GM21825 (cell line): Measurements from ENCODE around the gene PDE10A.

Experiments
- ATAC-seq: cut with Tn5 transposase; IDR thresholded peaks from one replicate; pipeline ENCODE4 v1.9.1; 2021; ENCODE audit warnings: mild to moderate bottlenecking, moderate library complexity; ENCODE audit not compliant: unreplicated experiment

Gene PDE10A

DNA sequence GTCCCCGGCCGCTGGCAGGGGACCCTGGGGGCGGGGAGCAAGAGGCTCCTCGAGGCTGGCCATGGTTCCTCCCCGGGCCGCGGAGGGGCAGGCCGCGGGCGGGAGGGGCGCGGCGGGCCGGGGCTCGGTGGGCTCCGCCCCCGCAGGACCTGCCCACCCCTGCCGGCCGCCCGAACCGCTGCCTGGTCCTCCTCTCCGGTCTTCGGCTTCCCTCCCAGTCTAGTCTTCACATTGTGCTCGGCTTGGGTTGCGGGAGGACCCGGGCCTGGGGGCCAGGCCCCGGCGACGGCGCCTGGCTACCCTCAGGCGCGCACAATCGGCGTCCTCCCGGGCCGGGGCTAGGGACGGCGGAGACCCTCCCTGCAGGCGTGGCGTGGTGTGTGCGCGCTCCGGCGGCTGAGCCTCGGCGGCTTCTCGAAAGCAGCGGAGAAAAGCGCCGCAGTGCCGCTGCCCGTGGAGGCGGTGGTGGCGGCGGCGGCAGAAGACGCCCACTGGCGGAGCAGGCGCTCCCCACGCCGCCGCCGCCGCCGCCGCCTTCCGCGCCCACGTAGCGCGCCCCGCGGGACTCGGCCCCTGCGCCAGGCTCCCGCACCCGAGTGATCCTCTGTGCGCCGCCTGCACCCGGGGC lies at the start of gene PDE10A:
TSS of gene PDE10A (minus strand) at position 493 of the 628 bp plus-strand sequence. CDS start at position 63, 430 bp downstream.
- no peak for ATAC-seq

DNA sequence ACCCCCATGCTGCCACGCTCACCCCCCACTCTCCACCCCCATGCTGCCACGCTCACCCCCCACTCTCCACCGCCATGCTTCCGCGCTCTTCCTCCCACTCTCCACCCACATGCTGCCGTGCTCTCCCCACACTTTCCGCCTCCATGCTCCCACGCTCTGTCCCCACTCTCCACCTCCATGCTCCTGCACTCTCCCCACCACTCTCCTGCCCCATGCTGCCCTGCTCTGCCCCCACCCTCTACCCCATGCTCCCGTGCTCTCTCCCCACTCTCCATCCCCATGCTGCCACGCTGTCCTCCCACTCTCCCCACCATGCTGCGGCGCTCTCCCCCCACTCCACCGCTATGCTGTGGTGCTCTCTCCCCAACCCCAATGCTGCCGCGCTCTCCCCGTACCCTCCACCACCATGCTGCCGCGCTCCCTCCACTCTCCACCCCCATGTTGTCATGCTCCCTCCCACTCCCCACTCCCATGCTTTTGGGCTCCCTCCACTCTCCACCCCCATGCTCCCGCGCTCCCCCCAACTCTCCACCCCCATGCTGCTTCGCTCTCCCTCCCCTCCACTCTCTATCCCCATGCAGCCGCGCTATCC lies 46.0 kb upstream of the PDE10A start:
- ATAC-seq, result no peak

DNA sequence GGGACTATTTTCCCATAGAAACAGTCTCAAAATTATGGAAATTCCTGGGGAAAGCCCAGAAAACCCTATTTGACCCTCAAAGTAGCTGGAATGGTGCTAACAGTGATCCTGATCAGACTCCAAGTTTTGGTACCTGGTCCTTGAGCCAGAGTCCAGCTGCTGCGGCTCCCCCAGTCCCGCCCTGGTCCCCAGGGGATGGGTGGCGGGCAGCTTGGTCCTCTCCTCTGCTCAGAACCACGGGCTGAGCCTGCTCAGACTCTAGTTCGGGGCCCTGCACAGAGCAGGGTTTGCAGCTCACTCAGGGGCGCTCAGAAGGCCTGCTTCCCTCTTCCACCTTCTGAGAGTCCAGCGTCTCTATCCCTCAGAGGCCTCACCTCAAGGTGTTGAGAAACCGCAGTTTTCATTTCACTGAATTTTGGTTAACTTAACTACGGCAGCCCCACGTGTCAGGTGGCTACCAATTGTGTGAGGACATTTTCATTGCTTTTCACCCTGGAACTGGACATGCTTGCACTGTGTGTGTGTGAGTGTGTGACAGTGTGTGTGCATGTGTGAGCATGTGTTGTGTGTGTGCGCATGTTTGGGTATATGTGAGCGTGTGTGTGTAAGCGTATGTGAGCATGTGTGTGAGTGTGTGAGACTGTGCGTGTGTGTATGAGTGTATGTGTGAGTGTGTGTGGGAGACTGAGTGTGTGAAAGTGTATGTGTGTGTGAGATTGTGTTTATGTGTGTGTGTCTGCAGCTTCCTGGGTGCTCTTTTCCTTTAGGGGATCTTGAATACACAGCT lies 44.2 kb upstream of the PDE10A start:
- ATAC-seq, result no peak

DNA sequence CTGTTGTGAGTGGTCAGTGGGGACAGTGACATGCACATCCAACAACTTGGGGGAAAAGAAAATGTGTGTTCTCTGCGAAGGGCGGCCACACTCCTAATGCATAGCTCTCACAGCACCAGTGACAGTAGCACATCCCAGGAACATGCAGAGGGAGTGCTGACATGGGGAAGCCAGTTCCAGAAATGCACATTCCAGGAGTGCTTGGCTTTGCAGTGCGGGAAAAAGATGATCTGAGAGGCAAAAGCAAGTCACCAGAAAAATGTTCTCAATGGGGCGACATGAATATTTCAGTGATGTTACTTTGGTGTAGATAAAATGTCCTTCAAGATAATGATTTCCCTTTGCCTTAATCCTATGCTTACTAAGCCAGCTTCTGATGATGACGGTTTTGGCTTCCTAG lies 42.9 kb upstream of the PDE10A start:
- ATAC-seq, result no peak

DNA sequence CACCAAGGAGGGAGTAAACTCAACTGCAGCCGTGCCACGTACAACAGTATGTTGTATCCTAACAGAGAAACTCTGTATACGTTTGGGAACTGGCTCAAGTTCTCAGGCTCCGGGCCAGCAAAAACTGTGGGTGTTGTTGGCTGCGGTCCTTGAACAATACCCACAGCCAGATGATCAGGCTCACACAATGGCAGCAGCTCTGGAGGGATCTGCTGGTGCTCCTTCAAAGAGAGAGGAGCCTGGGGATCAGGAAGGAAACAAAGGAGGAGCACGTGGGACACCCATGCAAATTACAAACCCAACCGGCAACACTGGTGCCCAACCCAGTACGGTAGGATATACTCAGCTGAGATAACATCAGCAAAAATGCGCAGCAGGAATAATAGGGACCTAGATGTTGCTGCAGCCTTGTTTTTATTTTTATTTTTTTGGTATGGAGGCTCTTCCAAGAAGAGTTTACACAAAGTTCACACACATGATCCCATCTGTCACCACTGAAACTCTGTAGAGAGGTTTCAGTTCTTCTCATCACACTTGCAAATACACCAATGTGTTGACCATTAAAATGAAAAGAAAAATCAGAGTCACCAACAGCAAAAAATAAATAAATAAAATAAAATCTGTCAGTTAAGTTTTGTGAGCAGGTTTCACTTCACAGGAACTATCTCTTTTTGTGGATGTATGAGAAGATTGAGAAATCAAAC lies 41.2 kb upstream of the PDE10A start:
- no peak for ATAC-seq

DNA sequence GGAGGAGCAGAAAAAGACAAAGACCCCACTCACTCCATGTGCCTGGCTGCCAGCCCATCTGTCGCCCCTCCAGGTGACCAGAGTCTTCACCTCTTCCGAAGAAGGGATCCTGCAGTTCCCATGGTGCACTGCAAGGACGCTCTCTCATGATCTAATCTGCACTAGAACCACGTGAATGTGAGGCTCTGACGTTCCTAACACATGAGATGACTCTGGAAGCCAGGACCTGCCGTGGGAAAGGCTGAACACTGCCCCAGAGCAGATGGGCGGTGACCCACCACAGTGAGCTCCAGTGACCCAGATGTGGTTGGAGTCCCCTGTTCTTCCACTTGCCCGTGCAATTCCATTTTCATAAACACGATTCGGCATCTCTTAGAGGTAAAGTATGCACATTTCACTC lies 39.6 kb upstream of the PDE10A start:
- ATAC-seq, result no peak

DNA sequence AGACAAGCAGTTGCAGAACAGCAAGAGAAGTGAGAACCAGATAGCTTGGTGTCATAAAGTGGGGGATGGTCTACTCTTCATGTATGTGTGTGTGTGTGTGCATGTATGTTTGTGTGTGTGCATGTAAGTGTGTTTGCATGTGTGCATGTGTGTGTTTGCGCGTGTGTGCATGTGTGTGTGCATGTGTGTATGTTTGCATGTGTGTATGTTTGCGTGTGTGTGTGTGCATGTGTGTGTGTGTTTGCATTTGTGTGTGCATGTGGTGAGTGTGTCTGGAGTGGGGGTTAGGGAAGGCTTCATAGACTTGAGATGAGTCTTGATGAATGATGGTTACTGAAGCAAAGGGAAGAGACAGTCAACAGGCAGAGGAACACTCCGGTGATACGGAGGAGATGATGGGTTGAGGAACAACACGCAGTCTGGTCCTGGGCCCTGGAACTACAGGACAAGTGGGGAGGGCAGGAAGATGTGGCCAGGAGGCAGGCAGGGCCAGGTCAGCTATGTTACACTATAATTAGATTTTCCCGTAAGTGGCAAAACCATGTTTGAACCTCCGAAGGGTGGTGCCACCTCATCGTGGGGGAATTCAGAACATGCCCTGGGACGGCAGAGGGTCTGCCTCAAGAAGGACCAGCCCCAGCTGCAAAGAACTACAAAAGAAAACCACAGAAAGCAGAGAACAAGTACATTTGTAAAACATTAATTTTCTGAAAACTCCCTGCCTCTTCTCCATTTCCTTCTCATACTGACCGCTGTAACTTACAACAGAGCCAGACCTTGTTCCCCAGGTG lies 38.7 kb upstream of the PDE10A start:
- ATAC-seq, result no peak

DNA sequence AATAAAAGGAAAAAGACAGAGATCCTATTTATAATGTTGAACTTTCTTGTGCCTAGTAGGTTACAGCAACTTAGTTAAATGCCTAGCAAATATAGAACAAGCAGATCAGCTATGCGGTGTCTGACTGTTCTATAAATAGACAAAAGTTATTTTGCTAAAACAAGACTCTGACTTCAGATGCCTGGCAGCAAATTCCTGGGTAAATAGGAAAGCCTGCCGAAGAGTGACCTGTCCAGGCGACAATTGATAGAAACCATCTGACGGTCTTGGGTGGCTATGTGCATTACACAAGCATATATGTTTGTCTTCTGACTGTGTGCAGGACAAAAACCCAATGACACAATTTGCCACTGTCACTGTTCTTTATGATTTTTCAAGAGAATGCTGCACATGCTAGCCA lies 38.0 kb upstream of the PDE10A start:
- ATAC-seq, result no peak

DNA sequence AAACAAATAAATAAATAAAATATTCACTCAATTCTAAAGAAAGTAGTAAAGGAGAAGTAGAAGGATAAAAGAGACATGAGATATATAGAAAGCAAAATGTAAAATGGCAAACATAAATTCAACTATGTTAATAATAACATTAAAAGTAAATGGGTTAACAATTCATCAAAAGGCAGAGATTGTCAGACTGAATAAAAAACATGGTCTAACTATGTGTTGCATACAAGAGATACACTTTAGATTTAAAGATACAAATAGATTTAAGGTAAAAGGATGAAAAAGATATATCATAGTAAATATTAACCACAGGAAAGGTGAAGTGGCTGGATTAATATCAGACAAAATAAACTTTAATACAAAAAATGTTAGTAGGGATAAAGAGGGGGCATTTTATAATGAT lies 35.8 kb upstream of the PDE10A start:
- no peak for ATAC-seq

DNA sequence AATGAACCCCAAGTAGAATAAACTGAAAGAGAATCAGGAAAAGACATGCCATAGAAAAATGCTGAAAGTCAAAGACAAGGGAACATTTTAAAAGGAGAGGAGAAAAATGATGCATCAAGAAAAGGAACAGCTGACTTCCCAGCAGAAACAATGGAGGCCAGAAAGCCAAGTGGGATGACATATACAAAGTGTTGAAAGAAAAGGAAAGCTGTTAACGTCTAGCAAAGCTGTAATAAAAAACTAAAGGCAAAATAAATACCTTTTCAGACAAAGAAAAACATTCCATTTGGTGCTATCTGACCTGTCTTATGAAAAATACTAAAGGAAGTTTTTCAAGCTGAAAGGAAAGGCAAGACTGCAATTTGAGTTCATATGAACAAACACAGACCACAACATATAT lies 34.1 kb upstream of the PDE10A start:
- ATAC-seq, result no peak

DNA sequence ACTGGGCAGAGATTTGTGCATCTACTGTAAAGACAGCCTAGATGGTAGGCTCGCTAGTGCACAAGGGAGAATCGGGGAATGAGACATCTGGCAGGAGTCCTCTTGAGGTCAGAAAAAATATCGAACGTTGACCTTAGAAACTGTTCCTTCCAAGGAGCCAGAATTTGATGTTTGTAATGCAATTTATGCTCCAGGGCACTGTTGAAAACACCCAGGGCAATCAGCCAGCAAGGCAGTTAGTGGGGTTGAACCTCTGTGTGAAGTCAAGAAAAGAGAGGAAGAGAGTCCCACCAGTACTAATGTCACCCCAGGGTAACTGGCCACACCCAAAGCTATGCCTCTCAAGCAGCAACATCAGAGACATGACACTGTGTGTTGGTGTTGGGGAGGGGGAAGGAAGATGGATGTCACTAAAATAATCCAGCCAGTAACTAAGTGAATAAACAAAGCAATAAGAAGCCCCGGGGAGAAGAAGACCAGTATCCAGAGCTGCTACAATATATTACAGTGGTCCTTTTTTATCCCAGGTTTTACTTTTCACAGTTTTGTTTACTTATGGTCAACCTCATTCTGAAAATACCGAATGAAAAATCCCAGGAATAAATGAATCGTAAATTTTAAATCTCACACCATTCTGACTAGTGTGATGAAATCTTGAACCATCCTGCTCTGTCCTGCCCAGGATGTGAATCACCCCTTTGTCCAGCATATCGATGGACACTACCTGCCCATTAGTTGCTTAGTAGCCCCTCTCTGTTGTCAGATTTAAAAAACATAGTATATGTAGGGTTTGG lies 32.9 kb upstream of the PDE10A start:
- no peak for ATAC-seq

DNA sequence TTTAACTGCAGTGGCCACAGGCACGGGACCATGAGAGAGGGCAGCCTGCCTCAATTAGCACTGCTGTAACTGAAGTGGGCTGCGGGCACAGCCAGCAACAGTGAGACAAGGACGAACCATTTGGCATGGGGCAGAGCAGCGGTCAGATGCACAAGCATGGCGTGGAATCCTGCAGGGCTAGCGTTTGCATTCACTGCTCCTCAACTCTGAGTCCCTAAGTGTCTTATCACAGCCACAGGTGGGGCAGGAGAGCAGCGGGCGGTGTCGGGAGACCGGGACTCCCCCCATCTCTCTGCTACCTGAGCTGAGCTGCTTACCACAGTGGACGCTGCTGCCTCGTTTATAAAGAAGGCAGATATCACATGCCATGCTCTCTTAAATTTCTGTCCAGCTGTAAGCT lies 31.3 kb upstream of the PDE10A start:
- ATAC-seq, result no peak

DNA sequence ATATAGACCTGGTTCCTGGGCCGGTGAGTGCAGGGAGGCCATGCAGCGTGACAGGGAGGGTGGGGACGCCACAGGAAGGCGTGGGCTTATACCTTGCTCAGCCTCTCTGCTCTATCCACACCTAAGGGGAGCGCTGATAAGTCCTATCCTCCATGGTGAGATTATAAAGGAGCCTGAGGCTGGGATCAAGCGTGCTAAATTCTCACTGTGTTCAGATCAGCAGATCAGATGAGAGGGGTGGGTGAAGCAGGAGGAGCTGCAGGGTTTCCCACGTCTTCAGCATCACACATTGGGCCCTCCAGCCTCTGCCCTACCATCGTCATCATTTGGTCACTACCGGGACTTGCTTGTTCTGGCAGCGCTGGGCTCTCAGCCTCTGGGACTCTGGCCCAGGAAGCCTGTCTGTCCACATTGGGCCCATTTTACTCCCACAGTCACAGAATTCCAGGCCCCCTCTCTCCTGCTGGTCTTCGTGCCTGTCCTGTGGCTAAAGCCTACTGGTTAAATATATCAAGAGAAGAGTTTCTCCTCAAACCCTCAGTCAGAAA lies 29.1 kb upstream of the PDE10A start:
- no peak for ATAC-seq

DNA sequence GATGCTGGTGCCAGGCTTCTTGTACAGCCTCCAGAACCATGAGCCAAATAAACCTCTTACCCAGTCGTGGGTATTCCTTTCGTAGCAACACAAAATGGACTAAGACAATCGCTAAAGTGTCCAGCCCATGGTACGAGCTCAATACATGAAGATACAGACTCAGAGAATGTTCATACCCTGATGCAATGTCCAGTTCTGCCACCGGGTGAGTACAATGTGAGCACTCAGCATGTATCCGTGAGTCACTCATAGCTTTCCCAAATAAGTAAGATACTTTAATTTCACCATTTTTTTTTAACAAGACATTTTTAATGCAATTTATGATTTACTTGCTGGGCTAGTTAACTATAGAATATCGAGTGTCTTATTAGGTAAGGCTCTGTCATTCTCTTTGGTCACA lies 26.7 kb upstream of the PDE10A start:
- no peak for ATAC-seq

DNA sequence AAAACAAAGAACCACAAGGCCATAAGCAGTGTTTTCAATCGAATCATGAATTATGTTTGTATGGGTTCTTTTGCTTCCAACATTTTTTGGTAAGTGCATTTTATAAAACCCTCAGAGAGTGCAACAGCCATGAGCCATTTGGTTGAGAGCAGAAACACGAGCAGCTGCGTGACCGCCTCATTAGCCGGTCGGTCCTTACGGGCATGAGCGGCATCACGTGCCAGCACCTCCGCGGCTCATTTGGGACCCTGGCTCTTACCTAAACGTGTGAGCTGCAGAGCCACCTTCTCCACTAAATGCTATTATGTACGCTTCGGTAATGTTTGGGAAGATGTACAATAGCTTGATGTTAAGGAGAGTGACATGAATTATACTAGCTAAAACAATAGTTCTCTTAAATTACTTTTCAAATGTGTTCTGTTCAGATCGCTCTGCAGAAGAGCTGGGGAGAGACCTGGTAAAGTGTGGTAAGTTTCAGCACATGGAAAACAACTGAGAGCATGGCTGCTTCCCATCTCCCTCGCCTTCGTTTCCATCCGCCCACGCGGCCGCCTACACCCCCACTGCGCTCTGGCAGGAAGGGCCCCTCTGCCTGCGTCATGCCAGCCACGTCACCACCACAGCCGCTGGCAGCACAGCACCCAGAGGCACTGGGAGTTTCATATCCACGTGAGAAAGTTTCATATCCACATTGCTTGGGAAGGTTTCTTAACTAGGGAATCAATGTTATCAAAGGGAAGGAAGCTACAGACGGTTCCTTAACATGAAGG lies 23.7 kb upstream of the PDE10A start:
- no peak for ATAC-seq

DNA sequence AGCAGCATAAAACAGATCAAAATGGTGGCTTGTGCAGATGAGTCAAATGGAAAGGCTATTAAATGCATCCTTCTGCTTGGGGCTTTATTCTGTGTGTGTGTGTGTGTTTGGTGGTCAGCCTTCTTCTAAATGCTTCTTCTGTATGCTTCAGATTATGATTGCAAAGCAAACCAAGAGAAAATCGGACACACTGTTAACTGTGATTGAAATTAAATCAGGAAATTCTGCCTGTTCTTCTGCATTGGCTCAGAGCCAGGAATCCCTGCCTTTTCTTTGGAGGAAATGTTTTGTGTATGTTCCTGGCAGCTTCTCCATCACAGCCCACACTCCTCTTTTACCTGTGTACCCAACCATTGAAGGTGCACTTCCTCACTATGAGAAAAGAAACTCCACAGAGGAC lies 22.3 kb upstream of the PDE10A start:
- no peak for ATAC-seq

DNA sequence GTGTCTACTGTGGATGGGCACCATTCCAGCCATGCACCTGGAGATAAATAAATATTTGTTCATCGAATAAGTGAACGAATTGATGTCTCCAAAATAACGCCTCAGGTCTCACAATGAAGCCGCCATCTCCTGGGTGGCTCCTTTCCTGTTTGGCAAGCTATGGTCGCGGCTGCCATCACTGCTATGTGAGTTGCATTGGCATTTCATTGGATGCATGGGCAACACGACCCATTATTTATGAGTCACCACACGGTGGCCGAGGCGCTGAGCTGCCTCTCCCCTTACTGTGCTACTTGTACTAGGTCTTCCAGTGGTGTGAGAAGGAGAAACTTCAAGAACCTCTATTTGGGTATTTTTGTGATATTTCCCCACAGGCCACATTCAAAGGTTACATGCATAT lies 21.3 kb upstream of the PDE10A start:
- no peak for ATAC-seq

DNA sequence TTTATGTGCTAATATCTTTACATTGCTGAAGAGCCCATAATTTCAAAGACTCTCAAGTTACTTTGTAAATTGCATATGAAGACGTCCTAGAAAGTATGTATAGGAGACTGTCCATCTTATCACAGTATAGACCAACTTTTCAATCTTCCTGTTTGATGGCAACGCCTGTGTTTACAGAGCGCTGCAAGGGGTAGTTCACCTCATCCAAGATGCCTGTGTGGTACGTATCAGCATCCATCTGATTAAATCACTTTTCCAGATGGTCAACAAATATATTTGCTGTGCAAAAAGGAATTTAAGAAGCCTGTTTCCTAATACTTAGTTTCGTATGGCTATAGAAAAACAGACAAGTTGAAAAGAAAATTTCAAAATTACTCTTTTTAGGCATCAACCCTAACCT lies 17.9 kb upstream of the PDE10A start:
- ATAC-seq, result no peak

DNA sequence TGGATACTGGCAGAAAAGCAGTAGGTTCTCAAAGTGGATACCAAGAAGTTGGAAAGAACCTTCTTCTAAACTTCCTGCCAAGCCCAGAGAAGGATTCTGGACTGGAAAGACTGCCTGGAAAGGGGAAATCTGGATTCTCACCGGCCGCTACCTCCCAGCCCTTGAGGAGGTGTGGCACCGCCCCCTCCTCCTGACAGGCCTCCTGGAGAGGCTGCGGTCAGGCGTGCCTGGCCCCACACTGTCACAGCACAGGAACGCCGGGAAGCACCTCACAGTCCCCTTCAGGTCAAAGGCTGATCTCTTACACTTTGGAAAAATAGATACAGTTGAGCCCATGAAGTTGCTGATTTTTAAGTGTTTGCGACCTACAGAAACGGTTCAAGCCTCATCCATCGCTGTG lies 16.3 kb upstream of the PDE10A start:
- no peak for ATAC-seq
